T-cell (primary cell): ENCODE results near the gene IL17B. TPM values are rescaled to one million over a fixed set of nuclear protein-coding genes. Genes with fewer than 3 reads are reported as not detected.

ENCODE experiments used
- ATAC-seq, 4 experiments: fragments of 200-7000 bp in 3 of 4; fragments of 150-1000 bp in 1 of 4; cut with Tn5 transposase; replicated peaks in 1 of 4; 1 replicate in 3 of 4; 2 replicates in 1 of 4; pipeline ENCODE4 v1.10.0; 2021; ENCODE audit warnings: moderate library complexity in 3 of 4, mild to moderate bottlenecking in 2 of 4, moderate number of reproducible peaks in 1 of 4
- CTCF ChIA-PET, 2 donors: fragments of 300-600 bp; sonication (Branson Sonifier 250); formaldehyde crosslinking; loops; one replicate each; lab custom pipeline; 2022; ENCODE audit warnings: antibody characterized with exemption in 2 of 2; lab: Charles Lee
- POLR2A ChIA-PET, 2 donors: fragments of 300-600 bp; sonication (Branson Sonifier 250); formaldehyde crosslinking; loops; one replicate each; lab custom pipeline; 2022; ENCODE audit warnings: antibody characterized with exemption in 2 of 2; lab: Charles Lee
- DNase-seq, 35 experiments: peaks; one replicate each; pipeline versions ENCODE4 v3.0.0 to v3.0.0-alpha.2; 2013 to 2023
- H3K27ac ChIP-seq: one replicate; pipeline ENCODE4 v1.5.1; 2013; ENCODE audit warnings: low read length
- H3K27me3 ChIP-seq, 2 experiments: replicated peaks in 1 of 2; 1 replicate in 1 of 2; 2 replicates in 1 of 2; pipeline versions ENCODE4 v1.6.1 to v1.7.0; 2013; ENCODE audit warnings: low read length in 1 of 2, mixed read lengths in 1 of 2; ENCODE audit not compliant: control insufficient read depth in 2 of 2, insufficient read depth in 2 of 2; ENCODE audit errors: extremely low read depth in 1 of 2
- H3K36me3 ChIP-seq, 2 donors: 1 replicate in 1 of 2; 2 replicates in 1 of 2; pipeline versions ENCODE4 v1.6.1 to v1.7.0; 2013; ENCODE audit warnings: low read length in 1 of 2; ENCODE audit not compliant: control insufficient read depth in 2 of 2, insufficient read depth in 1 of 2; ENCODE audit errors: extremely low read depth in 1 of 2
- H3K4me1 ChIP-seq, 2 experiments: 1 replicate in 1 of 2; 2 replicates in 1 of 2; pipeline versions ENCODE4 v1.6.1 to v1.7.0; 2013; ENCODE audit warnings: low read length in 2 of 2, mixed read lengths in 1 of 2; ENCODE audit not compliant: insufficient read depth in 2 of 2, control insufficient read depth in 1 of 2; ENCODE audit errors: extremely low read depth in 1 of 2
- H3K4me3 ChIP-seq, 2 donors: 1 replicate in 1 of 2; 2 replicates in 1 of 2; pipeline versions ENCODE4 v1.5.1 to v1.7.0; 2013; ENCODE audit warnings: mild to moderate bottlenecking in 2 of 2, low read length in 1 of 2, moderate library complexity in 1 of 2; ENCODE audit not compliant: control insufficient read depth in 1 of 2; ENCODE audit errors: extremely low read depth in 1 of 2
- H3K9me3 ChIP-seq: 2 replicates; pipeline ENCODE4 v1.7.0; 2013
- H3K27ac Mint-ChIP-seq, 2 donors: one replicate each; pipeline ENCODE4 v1.8.0; 2020 to 2021; ENCODE audit warnings: mild to moderate bottlenecking in 2 of 2, mixed read lengths in 2 of 2
- H3K27me3 Mint-ChIP-seq, 2 donors: one replicate each; pipeline ENCODE4 v1.8.0; 2021 to 2022; ENCODE audit warnings: mixed read lengths in 2 of 2
- H3K36me3 Mint-ChIP-seq: one replicate; pipeline ENCODE4 v1.8.0; 2021; ENCODE audit warnings: mixed read lengths
- H3K4me1 Mint-ChIP-seq, 3 donors: one replicate each; pipeline ENCODE4 v1.8.0; 2020 to 2022; ENCODE audit warnings: mixed read lengths in 3 of 3, mild to moderate bottlenecking in 1 of 3
- H3K4me3 Mint-ChIP-seq, 3 donors: one replicate each; pipeline ENCODE4 v1.8.0; 2020 to 2022; ENCODE audit warnings: mild to moderate bottlenecking in 3 of 3, mixed read lengths in 3 of 3, moderate library complexity in 3 of 3
- H3K9me3 Mint-ChIP-seq, 3 donors: one replicate each; pipeline ENCODE4 v1.8.0; 2020 to 2022; ENCODE audit warnings: mixed read lengths in 3 of 3
- WGBS: methylation state at CpG from one replicate; pipeline ENCODE4 v1.1.5; 2013; ENCODE audit warnings: missing lambda C conversion rate; ENCODE audit not compliant: insufficient coverage; 5-methylcytosine and 5-hydroxymethylcytosine counted together
- total RNA-seq, 35 experiments: library from RNA in 6 of 35; stranded (reverse) in 6 of 35; fragments of 120-200 nt in 1 of 35; gene quantifications; one replicate each; pipeline versions ENCODE4 v1.2.1 to v1.2.4 and lab custom pipeline; 2013 to 2026

The IL17B gene
- total RNA-seq, 5 donors from 2014 or later (not counting 1 experiment from before 2014, with no cell fraction given): not detected

DNA sequence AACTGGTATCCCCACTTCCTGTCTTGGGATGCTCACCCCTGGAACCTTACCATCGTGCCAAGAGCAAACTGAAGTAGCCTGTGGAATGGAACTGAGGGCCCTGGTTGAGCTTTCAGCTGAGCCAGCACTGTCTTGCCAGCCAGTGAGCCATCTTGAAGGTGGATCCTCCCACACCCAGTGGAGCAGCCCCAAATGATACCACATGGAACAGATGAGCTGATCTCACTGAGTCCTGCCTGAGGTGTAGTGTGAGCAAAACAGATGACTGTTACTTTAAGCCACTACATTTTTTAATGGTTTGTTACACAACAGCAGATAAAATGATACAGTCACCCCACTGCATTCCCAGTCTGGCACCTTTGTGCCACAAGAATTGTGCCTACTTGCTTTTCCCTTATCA is 23.4 kb downstream of the IL17B start:
- Histone ChIP-seq H3K4me1 (peaks cover 16 to 42% of the 10 kb centered on the region in 2 experiments), H3K36me3 (peaks cover 0 to 50% of the 10 kb centered on the region in 2 donors), H3K9me3 (no peaks in the 10 kb centered on the region), H3K27ac (no peak overlapping the region), H3K27me3 (no peaks in the 10 kb centered on the region), H3K4me3 (no peak overlapping the region)
- H3K27me3 Mint-ChIP-seq: no peaks in the 10 kb centered on the region
- 50% methylated on average over 1 of the region's 1 CpG for WGBS
- peak overlapping the region; percentile 58 to 63 for H3K27ac Mint-ChIP-seq
- H3K4me1 Mint-ChIP-seq: peaks cover 66 to 84% (median 79%) of the 10 kb centered on the region in 3 donors
- H3K36me3 Mint-ChIP-seq: peaks cover 46% of the 10 kb centered on the region
- ChIA-PET CTCF (interaction anchor here (0.7 to 1.3 kb wide), 3 partner anchors 11 to 15 kb away, joined by 3 read pairs; no protein-coding TSS in a partner anchor), POLR2A (interaction anchor here in 1 of 2 donors (3.5 kb wide), 1 partner anchor 10 kb away, joined by 27 read pairs; the partner anchor contains the start of gene GRPEL2)
- peak overlapping the region in 1 of 3 donors; percentile 20 for H3K4me3 Mint-ChIP-seq
- no peak for DNase-seq
- no peaks in the 10 kb centered on the region for H3K9me3 Mint-ChIP-seq
- no peak for ATAC-seq

DNA sequence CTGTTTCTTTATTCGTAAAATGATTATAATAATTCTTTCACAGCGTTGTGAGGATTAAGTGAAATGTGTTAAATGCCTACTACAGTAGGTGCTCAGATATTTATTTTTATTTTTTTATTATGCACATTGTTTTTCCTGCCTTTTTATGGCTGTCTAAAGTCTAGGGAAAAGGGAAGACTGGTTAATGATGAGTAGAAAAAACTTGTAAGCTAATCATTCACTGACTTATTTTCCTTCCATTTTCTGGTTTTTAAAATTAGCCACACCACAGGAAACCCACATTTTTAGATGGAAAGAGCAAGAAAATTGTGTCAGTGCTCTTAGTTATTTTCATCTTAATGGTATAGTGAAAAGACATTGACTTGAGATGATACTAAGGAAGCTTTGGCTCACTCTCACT is 25.2 kb downstream of the IL17B start:
- no peak for ATAC-seq
- H3K27me3 Mint-ChIP-seq: no peaks in the 10 kb centered on the region
- no peak overlapping the region for H3K4me3 Mint-ChIP-seq
- DNase-seq: no peak
- H3K4me1 ChIP-seq: peaks cover 15 to 38% of the 10 kb centered on the region in 2 experiments
- H3K4me3 ChIP-seq: no peak overlapping the region
- WGBS: no CpG with 5 or more reads among the region's 2 CpGs
- CTCF ChIA-PET: interaction anchor here (0.7 to 3.2 kb wide), 6 partner anchors 9 to 36 kb away, joined by 3 to 16 read pairs (median 3); partner anchors contain the start of gene GRPEL2 (in 1 of the 2)
- peaks cover 2 to 67% of the 10 kb centered on the region in 2 donors for H3K36me3 ChIP-seq
- no peaks in the 10 kb centered on the region for H3K9me3 Mint-ChIP-seq
- no peaks in the 10 kb centered on the region for H3K9me3 ChIP-seq
- H3K4me1 Mint-ChIP-seq: peaks cover 65 to 84% (median 79%) of the 10 kb centered on the region in 3 donors
- peak overlapping the region; percentile 3 to 79 for H3K27ac Mint-ChIP-seq
- peaks cover 63% of the 10 kb centered on the region for H3K36me3 Mint-ChIP-seq
- POLR2A ChIA-PET: interaction anchor here in 1 of 2 donors (0.9 kb wide), 1 partner anchor 9 kb away, joined by 3 read pairs; no protein-coding TSS in a partner anchor
- no peak overlapping the region for H3K27ac ChIP-seq
- no peaks in the 10 kb centered on the region for H3K27me3 ChIP-seq

DNA sequence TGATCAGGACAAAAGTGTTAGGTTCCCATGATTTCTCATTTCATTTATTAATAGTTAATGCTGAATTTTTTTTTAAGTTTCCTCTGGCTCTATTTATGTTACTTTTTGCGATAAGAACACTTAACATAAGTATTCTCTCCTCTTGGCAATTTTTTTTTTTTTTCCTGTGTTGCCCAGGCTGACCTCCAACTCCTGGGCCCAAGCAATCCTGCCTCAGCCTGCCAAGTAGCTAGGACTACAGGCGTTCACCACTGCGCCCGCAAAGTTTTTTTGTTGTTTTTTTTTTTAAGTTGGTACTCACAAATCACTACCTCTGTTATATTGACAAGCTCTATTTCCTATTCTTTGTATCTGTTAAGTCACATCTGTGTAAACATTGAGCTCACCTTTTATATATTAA is 26.9 kb downstream of the IL17B start:
- peak overlapping the region in 1 of 3 donors; percentile 39 for H3K4me3 Mint-ChIP-seq
- no peak for DNase-seq
- ATAC-seq: no peak
- ChIA-PET POLR2A (interaction anchor here (0.6 to 1.1 kb wide), 3 partner anchors 11 to 129 kb away, joined by 4 to 5 read pairs (median 4); no protein-coding TSS in a partner anchor), CTCF (interaction anchor here (0.6 to 3.2 kb wide), 5 partner anchors 13 to 79 kb away, joined by 3 to 16 read pairs (median 3); no protein-coding TSS in a partner anchor)
- peaks cover 26 to 39% of the 10 kb centered on the region in 2 experiments for H3K4me1 ChIP-seq
- peaks cover 78% of the 10 kb centered on the region for H3K36me3 Mint-ChIP-seq
- no peaks in the 10 kb centered on the region for H3K27me3 Mint-ChIP-seq
- peaks cover 2 to 84% of the 10 kb centered on the region in 2 donors for H3K36me3 ChIP-seq
- no peak overlapping the region for H3K27ac ChIP-seq
- H3K9me3 Mint-ChIP-seq: no peaks in the 10 kb centered on the region
- no peak overlapping the region for H3K4me3 ChIP-seq
- H3K27me3 ChIP-seq: no peaks in the 10 kb centered on the region
- WGBS: no CpG with 5 or more reads among the region's 4 CpGs
- H3K9me3 ChIP-seq: no peaks in the 10 kb centered on the region
- peaks cover 68 to 87% (median 85%) of the 10 kb centered on the region in 3 donors for H3K4me1 Mint-ChIP-seq
- peak overlapping the region; percentile 66 to 79 for H3K27ac Mint-ChIP-seq

DNA sequence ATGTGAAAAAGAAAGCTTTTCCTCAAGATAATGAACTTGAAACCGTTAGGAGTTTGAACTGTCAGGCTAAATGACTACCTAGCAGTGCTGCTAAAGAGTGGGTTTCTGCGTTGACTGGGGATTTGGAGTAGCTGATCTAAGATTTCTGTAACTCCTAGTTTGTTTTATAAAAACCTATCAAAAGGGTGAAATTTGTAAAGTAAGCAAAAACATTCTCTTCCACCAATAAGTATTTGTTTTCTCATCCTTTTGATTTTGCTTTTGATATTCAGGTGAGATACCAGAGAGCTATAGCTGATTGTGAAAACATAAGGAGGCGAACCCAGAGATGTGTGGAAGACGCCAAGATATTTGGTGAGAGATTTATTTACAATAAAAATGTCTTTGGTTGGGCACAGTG is 29.7 kb downstream of the IL17B start:
- Histone ChIP-seq H3K9me3 (no peaks in the 10 kb centered on the region), H3K4me3 (no peak overlapping the region), H3K27ac (peak overlapping the region; percentile 79), H3K27me3 (no peaks in the 10 kb centered on the region), H3K4me1 (peaks cover 35 to 58% of the 10 kb centered on the region in 2 experiments), H3K36me3 (peaks cover 2 to 70% of the 10 kb centered on the region in 2 donors)
- ATAC-seq (no peak), DNase-seq (no peak)
- WGBS: no CpG with 5 or more reads among the region's 4 CpGs
- peaks cover 64% of the 10 kb centered on the region for H3K36me3 Mint-ChIP-seq
- no peaks in the 10 kb centered on the region for H3K27me3 Mint-ChIP-seq
- H3K4me1 Mint-ChIP-seq: peaks cover 79 to 90% (median 89%) of the 10 kb centered on the region in 3 donors
- no peaks in the 10 kb centered on the region for H3K9me3 Mint-ChIP-seq
- ChIA-PET POLR2A (no interaction called here), CTCF (interaction anchor here (1.1 to 2.1 kb wide), 3 partner anchors 8 to 19 kb away, joined by 3 to 7 read pairs (median 5); partner anchors contain the start of gene PCYOX1L (in 1 of the 2))
- peak overlapping the region; percentile 95 to 97 for H3K27ac Mint-ChIP-seq
- H3K4me3 Mint-ChIP-seq: peak overlapping the region; percentile 95 to 96 (median 95)

DNA sequence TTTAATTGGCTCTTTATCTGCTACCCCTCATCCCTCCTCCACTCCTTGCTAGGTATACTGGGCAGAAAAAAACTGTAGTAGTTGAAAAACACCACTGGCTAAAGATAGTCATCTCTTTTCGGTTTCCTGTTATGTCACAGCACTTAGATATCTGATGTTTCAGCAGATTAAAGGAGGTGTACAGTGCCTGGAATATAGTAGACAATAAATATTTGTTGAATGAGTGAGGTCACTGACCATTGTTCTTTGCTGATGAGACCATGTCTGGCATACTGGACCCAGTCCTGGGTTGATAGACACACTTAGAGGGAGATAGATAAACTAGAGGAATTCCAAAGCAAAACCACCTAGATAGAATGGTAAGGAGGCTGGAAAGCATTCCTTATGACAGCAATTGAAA is 30.6 kb downstream of the IL17B start:
- H3K27ac Mint-ChIP-seq: peak overlapping the region; percentile 95 to 97
- Histone ChIP-seq H3K27ac (peak overlapping the region; percentile 79), H3K36me3 (peaks cover 2 to 62% of the 10 kb centered on the region in 2 donors), H3K9me3 (no peaks in the 10 kb centered on the region), H3K4me1 (peaks cover 39 to 60% of the 10 kb centered on the region in 2 experiments), H3K27me3 (no peaks in the 10 kb centered on the region), H3K4me3 (peak overlapping the region; percentile 5 to 32)
- ChIA-PET POLR2A (no interaction called here), CTCF (interaction anchor here (1.1 to 2.1 kb wide), 3 partner anchors 9 to 19 kb away, joined by 3 to 7 read pairs (median 5); partner anchors contain the start of gene PCYOX1L (in 1 of the 2))
- peaks cover 58% of the 10 kb centered on the region for H3K36me3 Mint-ChIP-seq
- WGBS: 0% methylated on average over 1 of the region's 1 CpG
- peak overlapping the region; percentile 95 to 96 (median 95) for H3K4me3 Mint-ChIP-seq
- no peaks in the 10 kb centered on the region for H3K27me3 Mint-ChIP-seq
- peaks cover 83 to 91% (median 90%) of the 10 kb centered on the region in 3 donors for H3K4me1 Mint-ChIP-seq
- peak in 2 of 35 experiments; percentile 9 to 69 for DNase-seq
- no peaks in the 10 kb centered on the region for H3K9me3 Mint-ChIP-seq
- ATAC-seq: peak; percentile 54 to 63 (median 58)

DNA sequence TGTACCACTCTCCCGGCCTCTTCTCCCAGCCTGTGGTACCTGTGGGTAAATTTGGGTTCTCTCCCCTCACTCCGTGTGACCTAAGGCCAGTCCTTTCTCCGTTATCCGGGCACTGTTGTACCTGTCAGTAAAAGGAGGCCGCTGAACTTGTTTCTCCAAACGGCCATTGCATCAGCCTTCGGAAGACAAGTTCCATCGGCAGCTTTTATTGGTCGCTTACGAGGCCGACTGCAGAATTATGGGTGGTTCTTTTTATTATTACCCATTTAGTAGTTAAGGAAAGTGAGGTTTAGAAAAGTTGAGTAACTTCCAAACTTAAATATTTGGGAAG is 33.2 kb downstream of the IL17B start:
- no peaks in the 10 kb centered on the region for H3K27me3 Mint-ChIP-seq
- H3K36me3 ChIP-seq: peaks cover 2 to 36% of the 10 kb centered on the region in 2 donors
- no peaks in the 10 kb centered on the region for H3K27me3 ChIP-seq
- peak in 2 of 35 experiments; percentile 14 to 39 for DNase-seq
- H3K27ac ChIP-seq: peak overlapping the region; percentile 74
- ChIA-PET POLR2A (interaction anchor here in 1 of 2 donors (4.3 kb wide), 1 partner anchor 11 kb away, joined by 27 read pairs; the partner anchor contains the start of gene PCYOX1L), CTCF (interaction anchor here (0.8 to 4.1 kb wide), 6 partner anchors 8 to 218 kb away, joined by 3 to 43 read pairs (median 8); partner anchors contain the start of gene PCYOX1L (in 1 of the 2))
- H3K4me3 Mint-ChIP-seq: peak overlapping the region; percentile 95 to 96 (median 95)
- peak overlapping the region; percentile 78 to 85 for H3K4me3 ChIP-seq
- H3K4me1 Mint-ChIP-seq: peaks cover 67 to 76% (median 69%) of the 10 kb centered on the region in 3 donors
- H3K27ac Mint-ChIP-seq: peak overlapping the region; percentile 91 to 97
- H3K9me3 Mint-ChIP-seq: no peaks in the 10 kb centered on the region
- no peaks in the 10 kb centered on the region for H3K9me3 ChIP-seq
- H3K36me3 Mint-ChIP-seq: peaks cover 36% of the 10 kb centered on the region
- peaks cover 39 to 57% of the 10 kb centered on the region in 2 experiments for H3K4me1 ChIP-seq
- 0% methylated on average over 7 of the region's 11 CpGs for WGBS
- ATAC-seq: peak in 3 of 4 experiments; percentile 2 to 3 (median 3)
